GM19193 (cell line): Measurements from ENCODE around the gene NUP214.

ENCODE experiments used
- POLR2A ChIP-seq: IDR thresholded peaks from 4 replicates; pipeline ENCODE4 v1.6.1; 2011; ENCODE audit not compliant: insufficient read depth, insufficient read length; ENCODE audit errors: extremely low read depth

NUP214 gene

DNA sequence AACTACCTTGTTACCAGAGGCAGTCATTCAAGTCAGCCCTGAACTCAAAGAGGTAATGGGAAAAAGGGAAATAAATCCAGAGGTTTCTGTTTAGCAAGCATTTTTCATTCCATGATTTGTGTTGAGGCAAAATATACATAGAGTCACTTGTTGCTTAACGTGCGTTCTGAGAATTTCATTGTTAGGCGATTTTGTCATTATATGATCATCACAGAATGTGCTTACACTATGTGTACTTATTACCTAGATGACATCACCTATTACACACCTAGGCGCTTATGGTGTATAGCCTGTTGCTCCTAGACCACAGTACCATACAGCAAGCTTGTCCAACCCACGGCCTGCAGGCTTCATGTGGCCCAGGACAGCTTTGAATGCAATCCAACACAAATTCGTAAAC, 36.2 kb downstream of the NUP214 start:
- no peak for TF ChIP-seq POLR2A

GRCh38 chr9:131162886-131163285, 37.5 kb downstream of the NUP214 start:
- TF ChIP-seq POLR2A = no peak

- TF ChIP-seq POLR2A = no peak
These were observed 40.1 kb downstream of the NUP214 start for GRCh38 chr9:131165523-131165922.

DNA sequence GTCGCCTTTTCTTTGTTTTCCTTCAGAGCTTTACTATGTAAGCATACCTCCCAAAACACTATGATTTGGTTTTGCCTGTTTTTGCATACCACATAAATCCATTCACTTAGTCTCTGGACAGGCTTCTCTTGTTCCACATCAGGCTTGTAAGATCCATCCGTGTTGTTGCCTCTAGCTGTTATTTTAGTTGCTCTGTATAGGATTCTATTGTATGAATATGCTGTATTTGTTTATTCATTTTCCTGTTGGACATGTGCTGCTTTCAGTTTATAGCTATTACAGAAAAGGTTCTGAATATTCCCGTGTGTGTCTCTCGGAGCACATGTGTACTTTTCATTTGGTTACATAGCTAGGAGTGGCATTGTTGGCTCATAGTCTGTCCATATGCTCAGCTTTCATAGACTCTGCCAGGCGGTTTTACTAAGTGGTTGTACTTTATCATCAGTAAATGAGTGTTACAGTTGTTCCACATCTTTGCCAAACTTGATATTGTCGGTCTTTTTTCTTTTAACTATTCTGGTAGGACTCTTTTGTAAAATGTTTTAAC, 41.8 kb downstream of the NUP214 start:
- no peak for TF ChIP-seq POLR2A

- TF ChIP-seq POLR2A = no peak
These were observed 42.5 kb downstream of the NUP214 start for GRCh38 chr9:131167936-131168335.

GRCh38 chr9:131169563-131170240, 44.3 kb downstream of the NUP214 start:
- TF ChIP-seq POLR2A = no peak

DNA sequence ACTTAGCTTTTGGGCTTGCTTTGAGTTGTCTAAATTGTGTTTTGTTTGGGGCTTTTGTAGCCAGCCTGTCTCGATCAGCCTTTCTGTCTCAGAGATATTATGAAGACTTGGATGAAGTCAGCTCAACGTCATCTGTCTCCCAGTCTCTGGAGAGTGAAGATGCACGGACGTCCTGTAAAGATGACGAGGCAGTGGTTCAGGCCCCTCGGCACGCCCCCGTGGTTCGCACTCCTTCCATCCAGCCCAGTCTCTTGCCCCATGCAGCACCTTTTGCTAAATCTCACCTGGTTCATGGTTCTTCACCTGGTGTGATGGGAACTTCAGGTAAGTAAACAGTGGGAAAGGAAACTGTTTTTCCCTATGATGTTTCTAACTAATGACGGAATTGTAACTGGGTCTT, 48.6 kb downstream of the NUP214 start:
- TF ChIP-seq POLR2A = no peak

- TF ChIP-seq POLR2A = no peak
These were observed 49.4 kb downstream of the NUP214 start for GRCh38 chr9:131174681-131175239.

GRCh38 chr9:131177898-131178297, 52.5 kb downstream of the NUP214 start:
- no peak for TF ChIP-seq POLR2A

GRCh38 chr9:131178382-131178781, 53.0 kb downstream of the NUP214 start:
- TF ChIP-seq POLR2A = no peak

DNA sequence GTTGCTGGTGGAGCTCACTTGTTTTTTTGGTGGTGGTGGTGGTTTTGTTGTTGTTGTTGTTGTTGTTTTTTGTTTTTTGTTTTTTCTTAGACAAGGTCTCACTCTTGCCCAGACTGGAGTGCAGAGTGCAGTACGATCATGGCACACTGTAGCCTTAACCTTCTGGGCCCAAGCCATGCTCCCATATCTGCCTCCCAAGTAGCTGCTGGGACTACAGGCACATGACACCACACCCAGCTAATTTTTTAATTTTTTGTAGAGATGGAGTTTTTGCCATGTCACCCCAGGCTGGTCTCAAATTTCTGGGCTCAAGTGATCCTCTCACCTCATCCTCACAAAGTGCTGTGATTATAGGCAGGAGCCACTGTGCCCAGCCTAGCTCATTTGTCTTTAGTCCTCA, 53.5 kb downstream of the NUP214 start:
- TF ChIP-seq POLR2A = no peak

DNA sequence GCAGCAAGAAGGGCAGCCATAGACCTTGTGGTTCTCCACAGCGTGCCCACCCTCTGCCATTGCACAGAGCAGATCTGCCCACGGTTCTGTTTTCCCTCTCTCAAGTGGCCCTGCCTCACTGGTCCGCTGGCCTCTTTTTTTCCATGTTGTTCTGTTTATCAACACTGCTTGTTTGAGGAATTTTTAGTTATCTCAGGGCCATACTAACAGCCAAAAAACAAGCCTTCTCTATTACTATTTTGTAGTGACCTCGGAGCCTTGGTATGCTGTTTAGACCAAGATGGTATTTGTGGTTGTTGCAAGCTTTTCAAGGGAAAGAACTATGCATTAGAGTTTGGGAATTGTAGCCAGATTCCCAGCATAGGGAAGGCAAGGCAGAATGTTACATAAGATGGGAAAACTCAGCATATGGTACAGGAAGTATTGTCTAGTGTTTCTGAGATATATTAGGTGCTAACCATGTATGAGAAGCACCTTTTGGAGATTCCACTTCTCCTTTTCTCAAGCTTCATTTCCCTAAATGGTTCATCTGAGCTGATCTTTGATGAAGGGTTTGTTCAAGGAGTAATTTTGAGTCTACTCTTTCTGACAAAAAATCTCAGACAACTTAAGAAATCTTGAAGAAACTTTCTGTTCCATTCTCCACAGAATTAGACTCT, 54.3 kb downstream of the NUP214 start:
- TF ChIP-seq POLR2A = no peak

- no peak for TF ChIP-seq POLR2A
These were observed 55.1 kb downstream of the NUP214 start for GRCh38 chr9:131180454-131180853.

DNA sequence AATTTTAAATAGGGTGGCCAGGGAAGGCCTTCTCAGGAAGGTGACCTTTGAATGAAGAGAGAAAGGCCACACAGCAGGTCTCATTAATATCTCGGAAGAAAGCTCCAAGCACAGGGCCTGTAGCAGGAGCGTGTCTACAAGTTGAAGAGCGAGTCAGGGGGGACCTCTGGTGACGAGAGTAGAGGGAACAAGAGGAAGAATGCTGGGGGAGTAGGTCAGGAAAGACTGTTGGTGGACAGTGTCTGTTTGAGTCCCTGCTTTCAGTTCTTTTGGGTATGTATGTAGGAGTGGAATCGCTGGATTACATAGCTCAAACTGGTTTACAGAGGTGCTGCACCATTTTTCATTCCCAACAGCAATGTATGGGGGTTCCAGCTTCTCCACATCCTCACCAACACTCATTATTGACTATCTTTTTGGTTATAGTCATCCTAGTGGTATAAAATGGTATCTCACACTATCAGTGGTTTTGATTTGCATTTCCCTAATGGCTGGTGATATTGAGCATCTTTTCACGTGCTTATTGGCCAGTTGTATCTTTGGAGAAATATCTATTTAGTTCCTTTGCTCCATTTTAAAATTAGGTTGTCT, 55.8 kb downstream of the NUP214 start:
- no peak for TF ChIP-seq POLR2A

- TF ChIP-seq POLR2A = no peak
These were observed 60.5 kb downstream of the NUP214 start for GRCh38 chr9:131185924-131186323.
